HK-2 (cell line): ENCODE measurements around the gene TMEM100.

ENCODE experiments used
- DNase-seq: peaks from one replicate; pipeline ENCODE4 v3.0.0-alpha.2; 2018; ENCODE audit not compliant: unreplicated experiment

TMEM100 gene

GRCh38 chr17:55722742-55723487 lies at the start of gene TMEM100:
TSS of gene TMEM100 (minus strand) at chr17:55722864. CDS start at chr17:55721070, 1,794 bp downstream.
- DNase-seq, result no peak

GRCh38 chr17:55772086-55772485 lies 49.4 kb upstream of the TMEM100 start:
- no peak for DNase-seq

- peak; percentile 7 for DNase-seq
These were observed 47.7 kb upstream of the TMEM100 start for GRCh38 chr17:55770196-55770870.

- DNase-seq, result peak; percentile 14
These were observed 46.9 kb upstream of the TMEM100 start for GRCh38 chr17:55769625-55770000.

GRCh38 chr17:55768936-55769624 lies 46.4 kb upstream of the TMEM100 start:
- DNase-seq, result no peak

- no peak for DNase-seq
These were observed 42.8 kb upstream of the TMEM100 start for GRCh38 chr17:55765472-55765871.

GRCh38 chr17:55764610-55765009 lies 41.9 kb upstream of the TMEM100 start:
- DNase-seq, result no peak

GRCh38 chr17:55763856-55764255 lies 41.2 kb upstream of the TMEM100 start:
- no peak for DNase-seq

GRCh38 chr17:55762086-55762858 lies 39.6 kb upstream of the TMEM100 start:
- no peak for DNase-seq

- no peak for DNase-seq
These were observed 38.1 kb upstream of the TMEM100 start for GRCh38 chr17:55760643-55761355.

GRCh38 chr17:55758171-55758570 lies 35.5 kb upstream of the TMEM100 start:
- no peak for DNase-seq

GRCh38 chr17:55757659-55758058 lies 35.0 kb upstream of the TMEM100 start:
- no peak for DNase-seq

- no peak for DNase-seq
These were observed 34.0 kb upstream of the TMEM100 start for GRCh38 chr17:55756689-55757088.

GRCh38 chr17:55751720-55752250 lies 29.1 kb upstream of the TMEM100 start:
- DNase-seq, result no peak

GRCh38 chr17:55750750-55751657 lies 28.3 kb upstream of the TMEM100 start, which contains the start of gene PCTP:
TSS of gene PCTP (plus strand) at chr17:55751051. CDS start at chr17:55751104, 53 bp downstream.
- peak; percentile 94 for DNase-seq

GRCh38 chr17:55749985-55750384 lies 27.3 kb upstream of the TMEM100 start:
- no peak for DNase-seq

- DNase-seq, result no peak
These were observed 26.2 kb upstream of the TMEM100 start for GRCh38 chr17:55748841-55749240.

GRCh38 chr17:55747209-55747608 lies 24.5 kb upstream of the TMEM100 start:
- no peak for DNase-seq

GRCh38 chr17:55746466-55746865 lies 23.8 kb upstream of the TMEM100 start:
- no peak for DNase-seq

- DNase-seq, result no peak
These were observed 22.6 kb upstream of the TMEM100 start for GRCh38 chr17:55745258-55745657.
